ENCODE data around the gene SLC7A5. TPM values are rescaled to one million over a fixed set of nuclear protein-coding genes. Genes with fewer than 3 reads are reported as not detected.
A peak's percentile ranks its signal among the peaks of the same experiment; 100 is the strongest.
"Not testable (repeated sequence)": the region's sequence is repeated elsewhere in the genome, so short reads cannot be mapped to it uniquely, and the experiment has no call there.

SLC7A5 gene
- total RNA-seq, 1 donor from 2014 or later: 7.6 TPM

DNA sequence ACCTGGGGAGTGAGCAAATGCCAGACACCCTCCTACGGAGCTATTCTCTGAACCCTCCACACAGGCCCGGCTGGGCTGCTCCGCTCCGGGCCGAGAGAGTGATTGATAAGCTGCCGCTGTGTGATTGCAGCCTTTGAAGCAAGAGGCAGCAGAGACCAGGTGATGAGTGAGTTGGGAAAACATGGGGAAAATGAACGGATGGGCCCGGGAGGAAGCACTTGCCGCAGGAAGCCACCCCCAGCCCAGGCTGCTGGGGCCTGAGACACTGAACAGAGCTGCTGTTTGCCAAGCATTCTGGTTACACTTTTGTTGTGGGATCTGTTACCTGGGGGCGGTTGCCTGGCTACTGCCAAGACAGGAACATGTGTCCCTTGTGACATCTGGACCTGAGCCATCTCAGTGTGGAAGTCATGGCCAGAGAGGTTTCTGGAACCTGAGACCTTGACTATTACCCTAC lies 57.1 kb downstream of the SLC7A5 start:
- no peak overlapping the region for H3K4me3 ChIP-seq
- DNase-seq (ENCODE audit: low spot score in 2 of 2): no peak
- intact Hi-C loops (cut with DNase I): no loop called here
- TF ChIP-seq, protein P1, sequence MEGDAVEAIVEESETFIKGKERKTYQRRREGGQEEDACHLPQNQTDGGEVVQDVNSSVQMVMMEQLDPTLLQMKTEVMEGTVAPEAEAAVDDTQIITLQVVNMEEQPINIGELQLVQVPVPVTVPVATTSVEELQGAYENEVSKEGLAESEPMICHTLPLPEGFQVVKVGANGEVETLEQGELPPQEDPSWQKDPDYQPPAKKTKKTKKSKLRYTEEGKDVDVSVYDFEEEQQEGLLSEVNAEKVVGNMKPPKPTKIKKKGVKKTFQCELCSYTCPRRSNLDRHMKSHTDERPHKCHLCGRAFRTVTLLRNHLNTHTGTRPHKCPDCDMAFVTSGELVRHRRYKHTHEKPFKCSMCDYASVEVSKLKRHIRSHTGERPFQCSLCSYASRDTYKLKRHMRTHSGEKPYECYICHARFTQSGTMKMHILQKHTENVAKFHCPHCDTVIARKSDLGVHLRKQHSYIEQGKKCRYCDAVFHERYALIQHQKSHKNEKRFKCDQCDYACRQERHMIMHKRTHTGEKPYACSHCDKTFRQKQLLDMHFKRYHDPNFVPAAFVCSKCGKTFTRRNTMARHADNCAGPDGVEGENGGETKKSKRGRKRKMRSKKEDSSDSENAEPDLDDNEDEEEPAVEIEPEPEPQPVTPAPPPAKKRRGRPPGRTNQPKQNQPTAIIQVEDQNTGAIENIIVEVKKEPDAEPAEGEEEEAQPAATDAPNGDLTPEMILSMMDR (IDR thresholded peaks at IDR 0.05): no peak
- H3K27ac ChIP-seq: no peak overlapping the region
- peaks cover 0 to 8% of the 10 kb centered on the region in 2 donors for H3K9me3 ChIP-seq
- H3K4me1 ChIP-seq: no peaks in the 10 kb centered on the region
- H3K27me3 ChIP-seq: no peaks in the 10 kb centered on the region
- no peaks in the 10 kb centered on the region for H3K36me3 ChIP-seq

GRCh38 chr16:87811454-87811853 lies 57.9 kb downstream of the SLC7A5 start:
- H3K27me3 ChIP-seq; H3K4me1 ChIP-seq; H3K9me3 ChIP-seq; DNase-seq (ENCODE audit: low spot score in 2 of 2); H3K36me3 ChIP-seq; intact Hi-C loops (cut with DNase I); H3K4me3 ChIP-seq; H3K27ac ChIP-seq: not testable (repeated sequence)

GRCh38 chr16:87809150-87809902 lies 60.0 kb downstream of the SLC7A5 start:
- Histone ChIP-seq H3K36me3 (no peaks in the 10 kb centered on the region), H3K9me3 (no peaks in the 10 kb centered on the region), H3K27me3 (no peaks in the 10 kb centered on the region), H3K27ac (no peak overlapping the region), H3K4me1 (peaks cover 0 to 6% of the 10 kb centered on the region in 2 donors), H3K4me3 (no peak overlapping the region)
- no peak for DNase-seq (ENCODE audit: low spot score in 2 of 2)
- intact Hi-C loops (cut with DNase I): no loop called here
- TF ChIP-seq, protein P1 (IDR thresholded peaks at IDR 0.05): no peak

DNA sequence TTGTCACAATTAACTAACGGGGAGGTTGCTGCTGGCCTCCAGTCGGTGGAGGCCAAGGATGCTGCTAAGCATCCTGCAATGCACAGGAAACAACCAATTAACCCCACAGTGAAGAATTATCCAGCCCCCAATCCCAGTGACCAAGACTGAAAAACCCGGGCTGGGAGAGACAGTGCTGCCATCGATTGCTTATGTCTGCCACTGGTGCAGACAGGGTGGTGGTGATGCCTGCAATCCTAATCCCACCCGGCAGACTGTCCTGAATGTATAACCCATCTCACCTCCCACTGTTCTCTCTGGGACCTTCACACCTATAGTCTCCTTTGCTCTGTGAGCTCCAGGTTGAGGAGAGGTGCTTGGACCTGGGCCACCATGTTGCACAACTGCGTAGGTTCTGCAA lies 61.2 kb downstream of the SLC7A5 start:
- Histone ChIP-seq H3K4me3 (no peak overlapping the region), H3K9me3 (no peaks in the 10 kb centered on the region), H3K4me1 (peaks cover 0 to 6% of the 10 kb centered on the region in 2 donors), H3K36me3 (no peaks in the 10 kb centered on the region), H3K27ac (no peak overlapping the region), H3K27me3 (no peaks in the 10 kb centered on the region)
- intact Hi-C loops (cut with DNase I): no loop called here
- TF ChIP-seq, protein P1 (IDR thresholded peaks at IDR 0.05): no peak
- DNase-seq (ENCODE audit: low spot score in 2 of 2): no peak

DNA sequence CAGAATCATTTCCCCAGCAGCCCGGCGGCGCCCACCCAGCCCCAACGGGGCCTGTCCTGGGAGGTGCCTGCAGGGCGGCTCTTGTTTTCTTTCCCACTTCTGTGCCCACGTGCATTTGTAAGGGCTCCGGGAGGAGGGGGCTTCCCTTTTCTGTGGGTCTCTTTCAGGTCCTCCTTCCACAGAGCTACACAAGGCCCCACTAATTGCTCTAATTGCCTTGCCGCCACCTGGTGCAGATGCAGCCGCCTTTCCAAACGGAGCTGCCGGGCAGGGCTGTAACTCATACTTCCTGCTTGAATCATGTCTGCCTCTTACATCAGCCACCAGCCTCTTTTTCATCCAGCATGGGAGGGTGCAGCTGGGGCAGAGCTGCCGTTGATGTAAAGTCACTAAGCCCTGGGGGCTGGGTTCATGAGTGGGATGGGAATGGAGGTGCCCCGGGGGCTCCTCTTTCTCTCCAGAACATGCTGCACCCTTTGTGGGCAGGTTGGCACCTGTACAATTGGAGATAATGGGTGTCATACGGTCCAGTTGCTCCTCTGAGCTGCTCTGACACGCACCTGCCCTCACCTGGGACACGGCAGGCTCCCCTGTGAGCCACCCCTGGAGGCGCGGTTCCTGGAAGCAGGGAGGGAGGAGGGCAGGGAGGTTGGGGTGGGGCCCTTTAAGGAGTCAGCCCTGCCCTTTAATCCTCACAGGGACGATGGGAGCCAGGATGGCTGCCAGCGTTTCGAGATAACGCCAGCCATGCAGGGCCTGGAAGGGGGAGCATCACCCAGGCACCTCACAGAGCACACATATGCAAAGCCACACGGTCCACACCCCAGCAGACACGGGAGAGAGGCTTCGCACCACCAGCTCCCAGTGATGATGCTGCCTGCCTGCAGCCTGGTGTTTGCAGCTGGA lies 62.4 kb downstream of the SLC7A5 start:
- TF ChIP-seq, protein P1 (IDR thresholded peaks at IDR 0.05): no peak
- H3K4me1 ChIP-seq: peaks cover 0 to 6% of the 10 kb centered on the region in 2 donors
- no peak overlapping the region for H3K27ac ChIP-seq
- peak overlapping the region; percentile 28 to 59 for H3K4me3 ChIP-seq
- intact Hi-C loops (cut with DNase I): no loop called here
- H3K36me3 ChIP-seq: no peaks in the 10 kb centered on the region
- H3K9me3 ChIP-seq: no peaks in the 10 kb centered on the region
- peak in 1 of 2 donors; percentile 77 for DNase-seq (ENCODE audit: low spot score in 2 of 2)
- no peaks in the 10 kb centered on the region for H3K27me3 ChIP-seq

- Histone ChIP-seq H3K4me1 (peaks cover 0 to 6% of the 10 kb centered on the region in 2 donors), H3K4me3 (peak overlapping the region; percentile 28 to 59), H3K27ac (no peak overlapping the region), H3K9me3 (no peaks in the 10 kb centered on the region), H3K27me3 (no peaks in the 10 kb centered on the region), H3K36me3 (no peaks in the 10 kb centered on the region)
- TF ChIP-seq, protein P1 (IDR thresholded peaks at IDR 0.05): no peak
- intact Hi-C loops (cut with DNase I): no loop called here
- no peak for DNase-seq (ENCODE audit: low spot score in 2 of 2)
Measured at GRCh38 chr16:87806261-87806640, 63.1 kb downstream of the SLC7A5 start.
